HG03095 (cell line): Measurements from ENCODE around the gene ANKRD24.
A peak's percentile ranks its signal among the peaks of the same experiment; 100 is the strongest.
"Not testable (repeated sequence)": the region's sequence is repeated elsewhere in the genome, so short reads cannot be mapped to it uniquely, and the experiment has no call there.

ENCODE experiments used
- ATAC-seq: cut with Tn5 transposase; IDR thresholded peaks from one replicate; pipeline ENCODE4 v1.9.1; 2021; ENCODE audit warnings: moderate library complexity; ENCODE audit not compliant: unreplicated experiment

ANKRD24 gene

DNA sequence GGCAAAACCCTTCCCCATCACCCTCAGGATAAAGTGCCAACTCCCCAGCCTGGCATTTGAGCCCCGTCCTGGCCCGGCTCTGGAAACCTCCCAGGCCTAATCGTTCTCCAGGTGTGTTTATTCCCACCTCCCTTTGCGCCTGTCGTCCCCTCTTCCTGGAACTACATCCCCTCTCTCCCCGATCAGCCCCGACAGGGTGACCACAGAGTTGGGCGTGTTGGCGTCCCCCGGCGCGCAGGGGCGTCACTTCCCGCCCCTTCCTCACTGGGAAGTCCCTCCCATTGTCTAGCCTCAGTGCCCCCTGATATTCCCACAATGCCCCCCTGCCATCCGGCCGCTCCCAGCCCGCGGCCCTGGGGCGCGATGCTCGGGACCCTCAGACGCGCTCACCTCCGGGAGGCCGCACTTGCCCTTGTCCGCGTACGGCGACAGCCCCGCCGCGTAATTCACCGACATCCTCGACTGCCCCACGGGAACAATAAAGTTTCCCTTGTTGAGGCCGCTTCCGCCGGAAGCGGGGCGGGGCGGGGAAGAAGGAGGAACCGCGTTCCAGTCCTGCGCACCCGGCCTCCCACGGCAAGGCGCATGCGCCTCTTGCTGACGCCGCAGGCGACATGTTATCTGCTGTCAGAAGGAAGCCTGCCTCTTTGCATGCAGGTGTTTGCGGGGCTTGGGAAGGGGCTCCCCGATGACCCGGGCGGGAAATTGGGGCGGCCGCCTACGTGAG lies at the start of gene ANKRD24, which contains the start of gene SIRT6:
Gene ANKRD24 (plus strand): TSS at position 606 of the 727 bp plus-strand sequence. CDS start 3,737 bp downstream, outside the sequence.
Gene SIRT6 (minus strand): TSS at position 480 of the 727 bp plus-strand sequence. CDS start 24 bp downstream, at position 456.
- ATAC-seq = peak; percentile 52

DNA sequence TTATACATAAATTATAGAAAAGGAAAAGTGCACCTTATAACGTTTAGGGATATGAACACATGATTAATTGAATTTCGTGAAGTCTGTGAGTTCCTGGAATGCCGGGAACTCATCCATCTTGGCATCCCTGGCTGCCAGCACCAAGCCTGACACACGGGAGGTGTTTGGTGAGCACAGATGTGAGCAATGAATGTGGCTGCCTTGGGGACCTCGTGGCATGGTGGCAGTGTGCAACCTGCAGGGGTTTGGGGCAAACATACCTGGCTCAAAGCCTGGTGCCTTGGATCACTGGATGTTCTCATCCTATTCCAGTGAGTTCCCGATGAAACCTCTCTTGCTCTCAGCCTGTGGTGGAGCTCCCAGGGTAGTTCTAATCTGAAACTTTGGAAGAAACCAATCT lies 48.1 kb upstream of the ANKRD24 start:
- ATAC-seq = no peak

DNA sequence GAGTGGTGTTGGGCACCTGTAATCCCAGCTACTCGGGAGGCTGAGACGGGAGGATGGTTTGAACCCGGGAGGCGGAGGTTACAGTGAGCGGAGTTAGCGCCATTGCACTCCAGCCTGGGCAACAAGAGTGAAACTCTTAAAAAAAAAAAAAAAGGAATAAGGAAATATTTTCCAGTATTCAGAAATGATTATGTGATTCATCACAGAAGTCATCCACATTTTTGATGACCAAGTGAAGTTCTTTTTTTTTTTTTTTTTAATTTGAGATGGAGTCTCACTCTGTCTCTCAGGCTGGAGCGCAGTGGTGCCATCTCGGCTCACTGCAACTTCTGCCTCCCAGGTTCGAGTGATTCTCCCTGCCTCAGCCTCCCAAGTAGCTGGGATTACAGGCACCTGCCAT lies 47.1 kb upstream of the ANKRD24 start:
- ATAC-seq = not testable (repeated sequence)

- no peak for ATAC-seq
Observed at GRCh38 chr19:4136680-4137088, 45.8 kb upstream of the ANKRD24 start.

DNA sequence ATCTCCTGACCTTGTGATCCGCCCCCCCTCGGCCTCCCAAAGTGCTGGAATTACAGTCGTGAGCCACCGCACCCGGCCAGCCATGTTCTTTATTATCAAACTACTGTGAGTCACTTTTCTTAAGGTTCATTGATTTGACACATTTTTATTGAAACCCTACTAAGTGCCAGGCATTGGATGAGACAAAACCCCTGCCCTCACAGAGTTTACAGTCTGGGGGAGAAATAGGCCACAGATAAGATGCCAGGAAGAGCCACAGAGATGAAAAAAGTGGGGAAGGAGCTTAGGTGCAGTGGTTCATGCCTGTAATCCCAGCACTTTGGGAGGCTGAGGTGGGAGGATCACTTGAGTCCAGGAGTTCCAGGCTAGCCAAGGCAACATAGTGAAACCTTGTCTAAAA lies 44.0 kb upstream of the ANKRD24 start:
- no peak for ATAC-seq

GRCh38 chr19:4139614-4140236 lies 42.8 kb upstream of the ANKRD24 start:
- ATAC-seq = no peak

DNA sequence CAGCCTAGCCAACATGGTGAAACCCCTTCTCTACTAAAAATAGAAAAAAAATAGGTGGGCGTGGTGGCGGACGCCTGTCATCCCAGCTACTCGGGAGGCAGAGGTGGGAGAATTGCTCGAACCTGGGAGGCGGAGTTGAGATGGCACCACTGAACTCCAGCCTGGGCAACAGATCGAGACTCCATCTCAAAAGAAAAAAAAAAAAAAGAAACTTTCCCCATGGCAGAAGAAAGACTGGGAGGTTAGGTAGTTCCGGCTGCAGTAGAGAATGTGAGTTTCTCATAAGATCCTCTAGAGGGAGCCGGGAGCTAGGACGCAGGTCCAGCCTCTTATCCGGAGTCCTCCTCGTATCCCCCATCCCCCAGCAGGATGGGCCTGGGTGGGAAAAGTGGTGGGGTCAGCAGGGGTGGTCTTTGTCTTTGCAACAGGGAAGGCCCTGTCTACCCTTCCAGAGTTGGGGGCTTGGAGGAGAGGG lies 42.2 kb upstream of the ANKRD24 start:
- no peak for ATAC-seq

GRCh38 chr19:4142916-4143315 lies 39.6 kb upstream of the ANKRD24 start:
- ATAC-seq = not testable (repeated sequence)

- ATAC-seq = no peak
Observed at GRCh38 chr19:4144666-4145249, 37.7 kb upstream of the ANKRD24 start.

DNA sequence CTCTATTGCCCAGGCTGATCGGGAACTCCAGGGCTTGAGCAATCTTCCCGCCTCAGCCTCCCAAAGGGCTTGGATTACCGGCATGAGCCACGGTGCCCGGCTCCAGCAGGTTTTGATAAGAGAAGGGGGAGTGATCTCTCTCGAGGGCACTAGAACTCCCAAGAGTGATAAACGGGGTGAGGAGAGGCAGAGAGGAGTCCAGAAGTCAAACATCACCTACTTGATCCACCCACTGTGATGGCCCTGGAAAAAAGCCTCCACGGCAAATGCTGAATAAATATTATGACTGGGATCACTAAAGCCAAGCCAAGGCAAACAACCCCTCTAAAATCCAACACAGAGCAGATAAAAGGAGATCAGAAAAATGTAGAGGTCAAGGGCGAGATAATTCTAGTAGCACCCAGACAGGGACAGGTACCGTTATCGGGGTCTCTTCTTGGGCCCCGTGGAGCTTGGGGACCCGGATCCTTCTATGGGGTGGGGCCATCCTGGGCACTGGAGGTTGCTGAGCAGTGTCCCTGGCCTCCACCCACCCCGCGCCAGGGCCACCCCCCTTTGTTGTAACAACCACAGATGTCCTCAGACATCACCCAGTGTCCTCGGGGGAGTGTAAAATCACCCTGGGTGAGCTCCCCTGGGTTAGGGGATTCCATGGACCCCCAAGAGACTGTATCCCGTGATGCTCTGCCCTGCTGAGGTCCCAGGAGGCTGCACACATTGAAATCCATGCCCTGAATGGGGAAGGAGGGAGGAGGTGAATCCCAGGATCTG lies 32.8 kb upstream of the ANKRD24 start:
- ATAC-seq = no peak

DNA sequence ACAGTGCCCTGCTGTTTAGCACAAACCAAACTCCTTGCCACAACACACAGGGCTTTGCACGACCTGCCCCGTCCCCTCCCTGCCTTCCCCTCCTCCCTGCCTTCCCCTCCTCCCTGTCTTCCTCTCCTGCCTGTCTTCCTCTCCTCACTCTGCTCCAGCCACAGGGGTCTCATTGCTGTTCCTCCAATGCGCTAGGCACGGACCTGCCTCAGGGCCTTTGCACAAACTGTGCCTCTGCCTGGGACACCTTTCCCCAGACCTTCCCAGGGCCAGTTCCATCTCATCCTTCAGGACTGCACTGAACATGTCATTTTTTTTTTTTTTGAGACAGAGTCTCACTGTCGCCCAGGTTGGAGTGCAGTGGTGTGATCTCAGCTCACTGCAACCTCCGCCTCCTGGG lies 30.9 kb upstream of the ANKRD24 start:
- ATAC-seq = no peak

DNA sequence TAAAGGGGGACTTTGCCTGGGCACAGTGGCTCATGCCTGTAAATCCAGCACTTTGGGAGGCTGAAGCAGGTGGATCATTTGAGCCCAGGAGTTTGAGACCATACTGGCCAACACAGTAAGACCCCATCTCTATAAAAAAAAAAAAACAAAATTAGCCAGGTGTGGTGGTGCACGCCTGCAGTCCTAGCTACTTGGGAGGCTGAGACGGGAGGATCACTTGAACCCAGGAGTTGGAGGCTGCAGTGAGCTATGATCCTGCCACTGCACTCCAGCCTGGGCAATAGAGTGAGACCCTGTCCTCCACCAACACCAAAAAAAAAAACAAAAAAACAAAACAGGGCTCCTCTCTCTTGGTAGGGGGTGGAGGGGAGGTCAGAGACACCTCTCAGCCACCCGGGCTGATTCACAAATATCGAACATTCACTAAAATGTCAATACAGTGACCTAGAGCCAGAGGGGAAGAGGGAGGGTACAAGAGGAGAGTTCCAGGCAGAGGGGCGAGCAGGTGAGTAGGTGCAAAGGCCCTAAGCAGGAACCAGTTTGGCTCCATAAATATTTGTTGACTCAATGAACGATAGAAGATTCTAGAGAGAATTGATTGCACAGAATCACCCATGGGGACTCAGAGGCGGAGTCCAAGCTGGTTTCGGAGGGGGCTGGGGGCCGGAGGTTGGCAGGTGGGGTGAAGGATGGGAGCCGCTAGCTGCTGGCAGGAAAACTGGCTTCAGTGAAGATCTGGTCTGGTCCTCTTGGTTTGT lies 30.1 kb upstream of the ANKRD24 start:
- ATAC-seq = no peak

DNA sequence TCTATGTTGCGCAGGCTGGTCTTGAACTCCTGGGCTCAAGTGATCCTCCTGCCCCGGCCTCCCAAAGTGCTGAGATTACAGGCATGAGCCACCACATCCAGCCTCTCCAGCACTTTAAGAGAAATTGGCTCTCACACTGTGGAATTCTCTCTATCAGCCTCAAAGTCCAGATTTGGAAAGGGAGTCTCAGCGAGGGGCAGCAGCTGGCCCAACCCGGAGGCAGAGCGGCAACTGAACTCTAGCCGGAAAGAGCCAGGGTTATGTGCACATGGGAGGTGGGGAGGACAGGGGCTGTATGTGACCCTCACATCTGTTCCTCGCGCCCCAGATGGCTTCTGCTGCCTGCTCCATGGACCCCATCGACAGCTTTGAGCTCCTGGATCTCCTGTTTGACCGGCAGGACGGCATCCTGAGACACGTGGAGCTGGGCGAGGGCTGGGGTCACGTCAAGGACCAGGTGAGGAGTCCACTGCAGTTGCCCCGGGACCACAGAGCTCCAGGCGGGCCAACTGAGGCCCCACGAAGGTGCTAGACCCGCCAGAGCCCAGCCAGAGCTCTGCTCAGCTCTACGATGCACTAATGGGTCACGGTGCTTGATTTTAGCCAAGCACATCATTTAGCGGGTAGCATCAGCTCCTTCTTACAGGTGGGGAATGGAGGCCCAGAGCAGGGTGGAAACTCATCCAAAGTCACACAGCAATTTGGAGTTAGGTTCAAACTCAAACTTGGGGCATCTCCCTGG lies 27.7 kb upstream of the ANKRD24 start:
- no peak for ATAC-seq

- no peak for ATAC-seq
Observed at GRCh38 chr19:4157164-4157563, 25.3 kb upstream of the ANKRD24 start.

GRCh38 chr19:4157971-4158370 lies 24.5 kb upstream of the ANKRD24 start:
- not testable (repeated sequence) for ATAC-seq

- ATAC-seq = no peak
Observed at GRCh38 chr19:4161415-4162077, 20.9 kb upstream of the ANKRD24 start.

DNA sequence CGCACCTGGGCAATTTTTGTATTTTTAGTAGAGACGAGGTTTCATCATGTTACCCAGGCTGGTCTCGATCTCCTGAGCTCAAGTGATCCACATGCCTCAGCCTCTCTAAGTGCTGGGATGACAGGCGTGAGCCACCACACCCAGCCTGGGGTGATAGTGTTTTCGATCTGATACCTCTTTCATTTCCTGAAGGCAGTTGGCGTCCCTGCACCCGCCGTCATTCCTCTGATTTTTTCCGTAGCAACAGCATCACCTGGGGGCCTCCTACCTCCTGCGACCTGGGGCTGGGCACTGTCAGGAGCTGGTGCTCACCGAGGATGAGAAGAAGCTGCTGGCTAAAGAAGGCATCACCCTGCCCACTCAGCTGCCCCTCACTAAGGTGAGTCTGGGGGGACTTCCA lies 18.2 kb upstream of the ANKRD24 start:
- ATAC-seq = no peak

DNA sequence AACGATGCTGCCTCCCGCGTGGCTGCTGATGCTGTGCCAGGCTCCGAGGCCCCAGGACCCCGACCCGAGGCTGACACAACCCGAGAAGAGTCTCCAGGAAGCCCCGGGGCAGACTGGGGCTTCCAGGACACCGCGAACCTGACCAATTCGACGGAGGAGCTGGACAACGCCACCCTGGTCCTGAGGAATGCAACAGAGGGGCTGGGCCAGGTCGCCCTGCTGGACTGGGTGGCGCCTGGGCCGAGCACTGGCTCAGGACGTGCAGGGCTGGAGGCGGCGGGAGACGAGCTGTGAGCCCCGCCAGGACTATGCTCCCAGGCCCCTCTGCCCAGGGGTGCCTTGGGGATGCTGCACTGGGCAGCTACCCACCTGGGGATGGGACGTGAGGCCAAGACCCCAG lies 10.8 kb upstream of the ANKRD24 start:
- ATAC-seq = no peak

GRCh38 chr19:4172861-4173473 lies 9.5 kb upstream of the ANKRD24 start:
- no peak for ATAC-seq
